DND-41 (cell line): ENCODE data around the gene RIBC2.
A peak's percentile ranks its signal among the peaks of the same experiment; 100 is the strongest.

Experiments
- ATAC-seq: fragments of 200-7000 bp; cut with Tn5 transposase; 3 replicates; pipeline ENCODE4 v1.9.1; 2021; ENCODE audit warnings: low read depth; ENCODE audit not compliant: insufficient read depth
- DNase-seq: peaks from one replicate; pipeline ENCODE4 v3.0.0-alpha.2; 2020
- H2AFZ ChIP-seq: 2 replicates; pipeline ENCODE4 v1.6.0; 2012; ENCODE audit warnings: low read depth, low read length
- H3K27ac ChIP-seq: 2 replicates; pipeline ENCODE4 v1.5.1; 2012; ENCODE audit warnings: low read length, inconsistent platforms
- H3K27me3 ChIP-seq: fragments of 200-600 bp; sonication (generic); 2 replicates; pipeline ENCODE4 v1.6.0; 2012; ENCODE audit warnings: low read length, mild to moderate bottlenecking, inconsistent platforms; ENCODE audit not compliant: insufficient read depth, poor library complexity
- H3K36me3 ChIP-seq: 2 replicates; pipeline ENCODE4 v1.5.1; 2012; ENCODE audit warnings: low read length, inconsistent platforms; ENCODE audit not compliant: insufficient read depth
- H3K4me1 ChIP-seq: 2 replicates; pipeline ENCODE4 v1.5.1; 2012; ENCODE audit warnings: mild to moderate bottlenecking, low read length; ENCODE audit not compliant: insufficient read depth
- H3K4me2 ChIP-seq: 2 replicates; pipeline ENCODE4 v1.6.0; 2012; ENCODE audit warnings: mild to moderate bottlenecking, moderate library complexity, low read length, inconsistent platforms; ENCODE audit not compliant: insufficient read depth
- H3K4me3 ChIP-seq, 2 experiments: fragments of 200-600 bp in 1 of 2; shearing (Covaris generic) in 1 of 2; 2 replicates each; pipeline ENCODE4 v1.5.1; 2012 to 2016; ENCODE audit warnings: inconsistent platforms in 2 of 2, low read length in 2 of 2, mild to moderate bottlenecking in 2 of 2, low read depth in 1 of 2, moderate library complexity in 1 of 2
- H3K79me2 ChIP-seq: 2 replicates; pipeline ENCODE4 v1.6.0; 2012; ENCODE audit warnings: low read length, inconsistent platforms; ENCODE audit not compliant: insufficient read depth
- H3K9ac ChIP-seq: 2 replicates; pipeline ENCODE4 v1.6.0; 2012; ENCODE audit warnings: low read depth, mild to moderate bottlenecking, inconsistent platforms, low read length, moderate library complexity
- H3K9me3 ChIP-seq: 2 replicates; pipeline ENCODE4 v1.5.1; 2012; ENCODE audit warnings: low read length, moderate library complexity, mild to moderate bottlenecking, inconsistent platforms; ENCODE audit not compliant: insufficient read depth, severe bottlenecking
- H4K20me1 ChIP-seq: 2 replicates; pipeline ENCODE4 v1.6.0; 2012; ENCODE audit warnings: low read length; ENCODE audit not compliant: insufficient read depth
- CTCF ChIP-seq: IDR thresholded peaks from 2 replicates; pipeline ENCODE4 v1.5.1; 2012; ENCODE audit warnings: borderline replicate concordance, low read length, moderate library complexity, mild to moderate bottlenecking; ENCODE audit not compliant: poor library complexity, severe bottlenecking; ENCODE audit errors: extremely low read depth
- EZH2 ChIP-seq: IDR thresholded peaks from 3 replicates; pipeline ENCODE4 v1.6.1; 2012; ENCODE audit warnings: borderline replicate concordance, low read depth, mild to moderate bottlenecking, moderate library complexity, low read length, inconsistent platforms; ENCODE audit not compliant: severe bottlenecking

Gene RIBC2

GRCh38 chr22:45441138-45441537 lies 27.6 kb downstream of the RIBC2 start:
- Histone ChIP-seq H3K27me3 (peaks cover 7% of the 10 kb centered on the region), H3K79me2 (no peaks in the 10 kb centered on the region), H3K36me3 (no peaks in the 10 kb centered on the region), H3K4me2 (no peak overlapping the region), H3K4me3 (no peak overlapping the region), H4K20me1 (no peaks in the 10 kb centered on the region), H2AFZ (no peak overlapping the region), H3K9ac (no peak overlapping the region), H3K9me3 (no peaks in the 10 kb centered on the region), H3K27ac (no peak overlapping the region), H3K4me1 (no peaks in the 10 kb centered on the region)
- peak; percentile 21 for DNase-seq
- TF ChIP-seq EZH2, result no peak
- TF ChIP-seq CTCF, result peak; percentile 49
- no peak for ATAC-seq

GRCh38 chr22:45442116-45442515 lies 28.6 kb downstream of the RIBC2 start:
- Histone ChIP-seq H3K36me3 (no peaks in the 10 kb centered on the region), H4K20me1 (no peaks in the 10 kb centered on the region), H3K9ac (no peak overlapping the region), H2AFZ (no peak overlapping the region), H3K4me1 (no peaks in the 10 kb centered on the region), H3K27ac (no peak overlapping the region), H3K79me2 (no peaks in the 10 kb centered on the region), H3K9me3 (no peaks in the 10 kb centered on the region), H3K27me3 (peaks cover 7% of the 10 kb centered on the region), H3K4me3 (no peak overlapping the region), H3K4me2 (no peak overlapping the region)
- ATAC-seq (no peak), DNase-seq (no peak)
- TF ChIP-seq CTCF, result no peak

GRCh38 chr22:45444168-45444567 lies 30.7 kb downstream of the RIBC2 start:
- H4K20me1 ChIP-seq, result no peaks in the 10 kb centered on the region
- no peaks in the 10 kb centered on the region for H3K36me3 ChIP-seq
- DNase-seq (no peak), ATAC-seq (no peak)
- no peaks in the 10 kb centered on the region for H3K9me3 ChIP-seq
- no peak overlapping the region for H2AFZ ChIP-seq
- H3K4me3 ChIP-seq, result no peak overlapping the region
- no peak overlapping the region for H3K4me2 ChIP-seq
- no peaks in the 10 kb centered on the region for H3K79me2 ChIP-seq
- H3K27me3 ChIP-seq, result peaks cover 7% of the 10 kb centered on the region
- H3K9ac ChIP-seq, result no peak overlapping the region
- no peak overlapping the region for H3K27ac ChIP-seq
- H3K4me1 ChIP-seq, result no peaks in the 10 kb centered on the region
- TF ChIP-seq CTCF, result no peak
- TF ChIP-seq EZH2, result no peak
